Ovary (tissue), 3 donors: ENCODE results near the gene DNAJC16.

Experiments
- EP300 ChIP-seq: sonication (generic); formaldehyde crosslinking; IDR thresholded peaks from one replicate; pipeline ENCODE4 v1.6.1; 2017; ENCODE audit warnings: antibody characterized with exemption
- POLR2A ChIP-seq: fragments of 450-650 bp; IDR thresholded peaks from one replicate; pipeline ENCODE4 v1.6.1; 2017; ENCODE audit warnings: antibody characterized with exemption, mild to moderate bottlenecking, moderate library complexity
- TF ChIP-seq, protein P1 (sequence below), 3 donors: fragments of 450-650 bp in 2 of 3; fragments of 200-600 bp in 1 of 3; IDR thresholded peaks; one replicate each; pipeline versions ENCODE4 v1.5.1 to v1.8.0; 2016 to 2022; ENCODE audit warnings: antibody characterized with exemption in 3 of 3, mild to moderate bottlenecking in 1 of 3
- donor health status: DM: no; HTN: no; CAD: no.

DNA sequence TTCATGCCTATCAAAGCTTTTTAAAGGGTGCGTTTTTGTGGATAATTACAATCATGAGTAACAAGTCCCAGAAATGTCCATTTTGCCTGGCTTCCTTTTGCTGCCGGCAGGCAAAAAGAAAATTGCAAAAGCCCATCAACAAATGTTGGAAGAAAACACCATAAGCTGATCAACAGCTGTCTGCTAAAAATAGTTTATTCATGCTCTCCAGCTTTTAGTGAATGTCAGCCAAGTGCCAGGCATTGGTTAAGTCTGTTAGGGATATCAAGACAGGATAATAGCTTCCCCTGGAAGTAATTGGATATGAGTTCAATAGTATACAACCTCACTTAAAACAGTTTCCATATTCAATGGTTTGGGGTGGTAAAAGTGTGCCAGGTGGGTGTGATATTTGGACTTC, 71.8 kb downstream of the DNAJC16 start:
- TF ChIP-seq POLR2A (no peak), EP300 (no peak)
- TF ChIP-seq, protein P1, sequence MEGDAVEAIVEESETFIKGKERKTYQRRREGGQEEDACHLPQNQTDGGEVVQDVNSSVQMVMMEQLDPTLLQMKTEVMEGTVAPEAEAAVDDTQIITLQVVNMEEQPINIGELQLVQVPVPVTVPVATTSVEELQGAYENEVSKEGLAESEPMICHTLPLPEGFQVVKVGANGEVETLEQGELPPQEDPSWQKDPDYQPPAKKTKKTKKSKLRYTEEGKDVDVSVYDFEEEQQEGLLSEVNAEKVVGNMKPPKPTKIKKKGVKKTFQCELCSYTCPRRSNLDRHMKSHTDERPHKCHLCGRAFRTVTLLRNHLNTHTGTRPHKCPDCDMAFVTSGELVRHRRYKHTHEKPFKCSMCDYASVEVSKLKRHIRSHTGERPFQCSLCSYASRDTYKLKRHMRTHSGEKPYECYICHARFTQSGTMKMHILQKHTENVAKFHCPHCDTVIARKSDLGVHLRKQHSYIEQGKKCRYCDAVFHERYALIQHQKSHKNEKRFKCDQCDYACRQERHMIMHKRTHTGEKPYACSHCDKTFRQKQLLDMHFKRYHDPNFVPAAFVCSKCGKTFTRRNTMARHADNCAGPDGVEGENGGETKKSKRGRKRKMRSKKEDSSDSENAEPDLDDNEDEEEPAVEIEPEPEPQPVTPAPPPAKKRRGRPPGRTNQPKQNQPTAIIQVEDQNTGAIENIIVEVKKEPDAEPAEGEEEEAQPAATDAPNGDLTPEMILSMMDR (IDR thresholded peaks at IDR 0.05): no peak
